Activated T-helper 1 cell treated with anti-CD3 and anti-CD28 coated beads, Interleukin-2, amount 50 U/mL, for 16 hours (primary cell): Measurements from ENCODE around the gene LEAP2.
"Not testable (repeated sequence)": the region's sequence is repeated elsewhere in the genome, so short reads cannot be mapped to it uniquely, and the experiment has no call there.

Experiments
- DNase-seq, 2 donors: peaks; one replicate each; pipeline ENCODE4 v3.0.0-alpha.2; 2020; ENCODE audit warnings: low read depth in 1 of 2, low spot score in 1 of 2

LEAP2 gene

DNA sequence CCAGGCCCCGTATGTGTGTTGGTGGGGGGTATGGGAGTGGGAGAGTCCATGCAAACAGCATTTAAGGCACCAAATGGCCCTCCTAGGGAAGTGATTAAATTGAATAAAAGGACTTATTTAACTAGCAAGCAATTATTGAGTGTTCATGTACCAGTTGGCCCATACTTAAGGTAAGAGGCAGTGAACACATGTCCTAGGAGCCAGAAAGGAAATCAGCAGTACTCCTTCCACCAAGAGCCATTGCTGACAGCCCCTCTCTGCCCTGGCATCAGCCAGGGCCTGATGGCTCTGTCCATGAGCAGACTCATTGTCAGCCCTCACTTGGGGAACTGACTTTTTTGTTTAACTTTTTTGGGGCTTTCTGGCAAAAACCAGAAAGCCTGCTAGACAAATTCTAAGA, 32.6 kb upstream of the LEAP2 start:
- DNase-seq = no peak

DNA sequence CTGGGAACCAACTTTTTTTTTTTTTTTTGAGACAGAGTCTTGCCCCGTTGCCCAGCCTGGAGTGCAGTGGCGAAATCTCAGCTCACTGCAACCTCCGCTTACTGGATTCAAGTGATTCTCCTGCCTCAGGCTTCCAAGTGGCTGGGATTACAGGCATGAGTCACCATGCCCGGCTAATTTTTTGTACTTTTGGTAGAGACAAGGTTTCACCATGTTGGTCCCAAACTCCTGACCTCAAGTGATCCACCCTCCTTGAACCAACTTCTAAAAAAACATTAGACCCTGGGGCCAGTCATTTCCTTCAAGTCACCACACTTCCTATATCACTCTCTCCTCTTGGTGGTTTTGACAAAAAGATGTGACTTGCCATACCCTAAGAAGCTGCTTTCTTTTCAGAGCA, 32.2 kb upstream of the LEAP2 start:
- no peak for DNase-seq

DNA sequence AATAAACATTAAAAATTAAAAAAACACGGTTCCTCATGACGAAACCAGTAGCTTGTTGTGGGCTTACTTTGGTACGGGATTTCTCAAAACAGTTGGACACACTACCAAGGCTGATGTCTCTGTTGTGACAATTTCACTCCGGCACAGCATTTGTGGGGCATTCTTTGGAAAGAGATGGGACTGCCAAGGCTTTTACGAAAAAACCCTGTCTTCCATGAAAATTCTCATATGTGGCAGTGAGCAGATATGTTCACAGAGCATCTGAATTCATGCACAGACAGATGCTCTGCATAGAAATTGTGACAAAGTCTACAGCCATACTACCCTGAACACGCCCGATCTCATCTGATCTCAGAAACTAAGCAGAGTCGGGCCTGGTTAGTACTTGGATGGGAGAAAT, 25.2 kb upstream of the LEAP2 start:
- no peak for DNase-seq

- no peak for DNase-seq
Observed at GRCh38 chr5:132849347-132849746, 24.1 kb upstream of the LEAP2 start.

- DNase-seq = no peak
Observed at GRCh38 chr5:132850066-132850465, 23.4 kb upstream of the LEAP2 start.

- DNase-seq = no peak
Observed at GRCh38 chr5:132853323-132853722, 20.1 kb upstream of the LEAP2 start.

GRCh38 chr5:132853790-132854189, 19.7 kb upstream of the LEAP2 start:
- no peak for DNase-seq

DNA sequence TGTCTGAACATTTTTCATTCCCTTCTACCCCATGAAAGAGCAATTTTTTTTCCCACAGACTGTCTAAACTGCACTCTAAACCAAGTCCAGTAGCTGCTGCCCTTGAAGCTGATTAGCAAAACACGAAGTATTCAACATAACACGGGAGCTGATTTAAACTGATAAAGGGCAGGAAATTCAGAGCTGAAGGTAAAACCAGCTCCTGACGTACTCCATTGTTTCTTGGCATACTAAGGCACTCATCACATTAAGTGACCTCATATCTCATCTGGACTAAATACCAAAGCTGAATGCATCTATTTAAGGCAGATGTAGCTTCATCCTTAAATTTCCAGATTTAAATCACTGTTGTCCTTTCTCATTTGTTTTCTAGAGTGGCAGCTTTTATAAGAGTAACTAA, 19.2 kb upstream of the LEAP2 start:
- no peak for DNase-seq

GRCh38 chr5:132854992-132855391, 18.5 kb upstream of the LEAP2 start:
- not testable (repeated sequence) for DNase-seq

GRCh38 chr5:132856011-132856410, 17.5 kb upstream of the LEAP2 start:
- no peak for DNase-seq

- DNase-seq = no peak
Observed at GRCh38 chr5:132859889-132860437, 13.5 kb upstream of the LEAP2 start.

- DNase-seq = no peak
Observed at GRCh38 chr5:132860742-132861141, 12.7 kb upstream of the LEAP2 start.

DNA sequence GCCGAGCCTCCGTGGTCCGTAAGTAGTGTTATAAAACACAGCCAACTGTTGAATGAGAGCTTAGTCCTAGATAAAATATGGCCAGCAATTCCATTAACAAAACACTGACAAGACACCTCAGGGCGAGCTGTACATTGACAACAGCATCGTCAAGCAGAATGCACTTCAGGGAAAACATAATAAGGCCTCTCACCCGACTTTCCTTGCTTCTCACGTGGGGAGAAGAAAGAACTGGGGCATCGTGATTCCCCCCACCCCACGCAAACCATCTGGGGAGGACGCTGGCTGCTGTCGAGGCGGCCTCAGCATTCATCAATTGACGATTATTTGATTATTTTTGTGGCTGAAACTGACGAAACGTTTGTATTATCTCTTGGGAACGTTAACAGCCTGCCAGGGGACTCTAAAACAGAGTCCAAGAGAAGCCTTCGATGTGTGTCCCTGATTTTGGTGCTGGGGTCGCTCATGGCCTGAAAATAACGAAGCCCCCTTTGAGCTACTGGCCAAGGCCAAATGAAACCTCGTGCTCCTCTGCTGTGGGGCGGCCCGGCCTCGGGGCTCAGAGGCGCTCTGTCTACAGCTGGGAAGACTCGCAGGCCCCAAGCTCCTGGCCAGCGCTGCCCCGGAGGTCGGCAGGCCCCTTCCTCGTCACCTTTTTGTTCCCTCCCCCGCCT, 7.7 kb upstream of the LEAP2 start:
- no peak for DNase-seq

DNA sequence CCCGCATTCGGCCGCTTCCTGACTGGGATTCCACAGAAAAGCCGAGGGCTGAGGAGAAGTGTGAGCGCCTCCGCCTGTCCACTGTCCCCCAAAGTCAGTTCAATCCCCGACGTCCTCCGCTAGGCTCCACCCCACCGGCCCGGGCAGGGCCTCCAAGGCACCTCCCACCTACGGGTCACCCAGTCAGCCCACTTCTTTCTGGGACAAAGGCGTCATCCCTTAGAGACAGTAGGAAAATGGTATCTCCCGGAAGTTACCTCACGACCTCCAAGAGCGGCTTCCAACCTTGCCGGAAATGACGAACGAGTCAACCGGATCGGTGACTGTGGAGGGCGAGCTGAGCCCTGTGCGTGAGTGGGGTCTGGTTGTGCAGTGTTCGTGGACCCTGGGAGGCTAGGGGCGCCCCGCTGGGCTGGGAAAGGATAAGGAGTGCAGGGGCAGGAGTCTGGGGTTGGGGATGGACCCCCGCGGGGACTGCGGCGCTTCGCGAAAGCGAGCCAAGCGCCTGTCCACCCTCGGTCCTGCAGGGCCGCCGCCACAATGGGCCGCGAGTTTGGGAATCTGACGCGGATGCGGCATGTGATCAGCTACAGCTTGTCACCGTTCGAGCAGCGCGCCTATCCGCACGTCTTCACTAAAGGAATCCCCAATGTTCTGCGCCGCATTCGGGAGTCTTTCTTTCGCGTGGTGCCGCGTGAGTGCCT, 7.0 kb upstream of the LEAP2 start, which contains the start of the genes GDF9 and UQCRQ:
TSS of gene GDF9 (minus strand) at position 128 of the 704 bp plus-strand sequence. CDS start 1,936 bp downstream, outside the sequence.
TSS of gene UQCRQ (plus strand) at position 301 of the 704 bp plus-strand sequence. CDS start at position 541, 240 bp downstream.
- peak; percentile 71 to 84 for DNase-seq

DNA sequence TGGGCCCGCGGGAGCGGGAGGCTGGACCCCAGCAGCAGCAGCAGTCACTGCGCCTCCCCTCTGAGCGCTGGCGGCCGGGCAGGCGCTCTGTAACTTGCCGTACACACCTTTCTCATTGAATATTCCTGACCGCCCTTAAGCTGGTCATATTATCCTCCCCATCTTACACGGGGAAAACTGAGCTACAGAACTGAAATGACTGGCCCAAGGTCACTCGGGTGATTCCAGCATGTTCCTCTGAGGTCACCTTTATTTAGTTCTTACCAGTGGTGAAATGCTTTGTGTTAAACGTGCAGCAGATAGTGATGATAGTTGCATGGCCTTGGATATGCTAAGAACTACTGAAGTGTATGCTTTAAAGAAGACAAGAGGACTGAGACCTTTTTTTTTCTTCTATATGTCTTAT, 6.4 kb upstream of the LEAP2 start:
- no peak for DNase-seq

GRCh38 chr5:132868754-132869153, 4.7 kb upstream of the LEAP2 start:
- no peak for DNase-seq

- no peak for DNase-seq
Observed at GRCh38 chr5:132870801-132871200, 2.7 kb upstream of the LEAP2 start.

GRCh38 chr5:132871459-132872284, 1.8 kb upstream of the LEAP2 start:
- DNase-seq = no peak

DNA sequence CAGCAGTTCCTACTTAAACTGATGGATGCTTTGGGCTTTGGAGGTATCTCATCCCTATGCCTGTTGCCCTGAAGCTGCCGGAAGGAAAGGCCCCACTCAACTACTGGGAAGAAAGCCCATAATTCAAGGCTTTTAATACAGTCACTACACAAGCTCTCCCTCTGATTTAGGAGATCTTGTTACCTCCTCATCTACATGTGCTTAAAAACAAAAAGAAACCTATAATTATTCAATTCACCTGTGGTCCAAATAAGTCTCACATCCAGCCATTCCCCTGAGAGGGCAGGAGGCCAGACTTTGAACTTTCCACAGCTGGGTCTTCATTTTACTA, 715 bp upstream of the LEAP2 start:
- no peak for DNase-seq

GRCh38 chr5:132873930-132874271, 433 bp downstream of the LEAP2 start:
- DNase-seq = no peak

DNA sequence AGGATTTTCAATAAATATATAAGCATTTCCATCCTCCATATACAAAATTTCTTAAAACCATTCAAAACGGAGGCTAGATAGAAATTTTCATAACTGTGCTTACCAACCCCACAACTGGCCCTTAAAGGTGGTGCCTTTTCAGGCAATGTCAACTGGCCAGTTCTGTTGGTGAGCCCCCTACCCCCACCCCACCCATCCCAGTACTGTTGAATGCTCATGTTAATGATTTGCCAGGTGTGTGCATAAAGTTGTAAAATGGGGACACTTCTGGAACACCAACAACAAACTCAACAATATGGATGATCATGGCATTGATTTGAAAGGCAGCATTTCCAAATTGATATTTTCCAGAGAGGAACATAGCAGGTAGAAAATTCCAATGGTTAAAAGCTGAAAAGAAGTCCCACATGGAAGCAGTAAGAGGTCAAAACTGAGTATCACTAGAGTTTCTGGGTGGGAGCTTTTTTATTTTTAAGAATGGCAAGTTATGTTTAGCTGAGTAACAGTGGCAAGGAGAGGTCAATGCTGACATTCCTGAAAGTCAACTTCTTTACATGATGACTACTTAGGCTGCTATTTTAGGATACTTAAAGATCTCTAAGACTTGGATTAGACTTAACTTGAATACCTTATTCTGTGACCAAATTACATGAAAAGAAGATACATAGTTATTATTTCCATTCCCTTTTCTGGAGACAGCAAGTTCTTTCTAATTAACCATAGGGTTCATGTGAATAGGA, 2.7 kb downstream of the LEAP2 start:
- DNase-seq = no peak
